HG03135 (cell line): ENCODE data around the gene PLCL2.

Source experiments
- ATAC-seq: cut with Tn5 transposase; IDR thresholded peaks from one replicate; pipeline ENCODE4 v1.9.1; 2021; ENCODE audit warnings: mild to moderate bottlenecking, moderate library complexity; ENCODE audit not compliant: unreplicated experiment

Gene PLCL2

DNA sequence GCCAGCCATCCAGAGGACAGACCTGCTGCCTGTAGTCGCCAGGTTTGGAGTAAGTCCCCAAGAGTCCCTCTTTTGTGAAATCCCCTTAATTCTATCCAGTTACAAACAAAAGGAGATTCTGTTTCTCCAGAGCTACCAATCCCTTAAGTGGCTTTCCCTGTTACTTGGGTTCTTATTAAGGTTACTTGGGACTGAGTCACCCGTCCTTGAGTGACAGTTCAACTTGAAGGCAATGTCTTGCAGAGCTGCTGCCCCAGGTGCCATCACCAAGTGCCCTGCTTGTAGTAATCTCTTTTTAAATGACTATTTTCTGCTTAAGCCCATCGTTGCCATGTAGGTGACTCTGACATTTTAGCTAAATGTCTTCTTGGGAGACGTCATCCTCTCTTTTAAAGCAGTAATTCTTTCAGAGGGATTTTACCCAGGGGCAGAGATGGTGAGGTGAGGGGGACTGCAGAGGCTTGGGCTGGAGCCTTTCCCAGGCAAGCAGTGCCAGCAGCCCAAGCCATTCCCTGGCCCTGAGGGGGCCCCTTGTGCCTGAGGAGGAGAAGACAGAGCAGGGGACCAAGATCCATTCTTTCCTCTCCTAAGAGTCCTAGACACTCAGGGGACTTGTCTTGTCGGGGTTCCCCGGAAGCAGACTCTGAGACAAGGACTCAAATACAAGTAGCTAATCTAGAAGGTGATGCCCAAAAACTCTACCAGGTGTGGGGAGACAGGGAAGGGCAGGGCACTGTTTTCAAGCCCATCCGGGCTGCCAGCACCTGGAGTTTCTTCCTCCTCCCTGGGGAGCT is 253.7 kb downstream of the PLCL2 start:
- no peak for ATAC-seq
